H1 (cell line): Measurements from ENCODE around the gene SND1. TPM values are rescaled to one million over a fixed set of nuclear protein-coding genes. Genes with fewer than 3 reads are reported as not detected.

Source experiments
- CTCF ChIA-PET: fragments of 300-600 bp; sonication (Branson Sonifier 250); formaldehyde crosslinking; loops from one replicate; lab custom pipeline; 2021; ENCODE audit not compliant: partially characterized antibody; lab: Charles Lee
- POLR2A ChIA-PET: fragments of 300-600 bp; sonication (Branson Sonifier 250); formaldehyde crosslinking; loops from one replicate; lab custom pipeline; 2021; ENCODE audit warnings: inconsistent platforms; ENCODE audit not compliant: partially characterized antibody; lab: Charles Lee
- DNase-seq, 2 experiments: peaks; one replicate each; pipeline versions ENCODE4 v3.0.0 to v3.0.0-alpha.2; 2010 to 2022; ENCODE audit warnings: low spot score in 2 of 2, low read depth in 1 of 2, mixed read lengths in 1 of 2
- FAIRE-seq: peaks from 2 replicates; lab custom pipeline; 2011; peaks lifted over from hg19 to GRCh38; lab: Jason Lieb, UNC
- H2AFZ ChIP-seq: 2 replicates; pipeline ENCODE4 v1.8.1; 2012; ENCODE audit warnings: low read length, inconsistent platforms
- H2AK5ac ChIP-seq: 2 replicates; pipeline ENCODE4 v1.6.1; 2013; ENCODE audit warnings: low read depth, low read length
- H2BK120ac ChIP-seq: replicated peaks from 2 replicates; pipeline ENCODE3; 2013; ENCODE audit warnings: low read depth, low read length, inconsistent platforms
- H2BK12ac ChIP-seq: 2 replicates; pipeline ENCODE4 v1.6.1; 2013; ENCODE audit warnings: low read depth, low read length
- H2BK15ac ChIP-seq: 2 replicates; pipeline ENCODE4 v1.6.1; 2013; ENCODE audit warnings: low read length
- H2BK20ac ChIP-seq: 2 replicates; pipeline ENCODE4 v1.6.1; 2013; ENCODE audit warnings: low read length
- H2BK5ac ChIP-seq: 2 replicates; pipeline ENCODE4 v1.6.1; 2013; ENCODE audit warnings: low read depth, low read length
- H3K14ac ChIP-seq: 2 replicates; pipeline ENCODE4 v1.6.1; 2013; ENCODE audit warnings: inconsistent platforms; ENCODE audit not compliant: insufficient read length
- H3K18ac ChIP-seq: 2 replicates; pipeline ENCODE4 v1.6.1; 2013; ENCODE audit warnings: low read length; ENCODE audit errors: extremely low read depth
- H3K23ac ChIP-seq: 2 replicates; pipeline ENCODE4 v1.6.1; 2013; ENCODE audit warnings: inconsistent platforms; ENCODE audit not compliant: insufficient read length
- H3K23me2 ChIP-seq: 2 replicates; pipeline ENCODE4 v1.6.1; 2013; ENCODE audit warnings: low read depth, low read length
- H3K27ac ChIP-seq: 2 replicates; pipeline ENCODE4 v1.6.1; 2011; ENCODE audit warnings: low read depth, low read length, inconsistent platforms
- H3K27me3 ChIP-seq, 4 experiments: replicated peaks in 1 of 4; 1 replicate in 1 of 4; 2 replicates in 3 of 4; pipeline versions ENCODE4 v1.6.1 to v1.8.1; 2011 to 2013; ENCODE audit warnings: low read length in 3 of 4, mild to moderate bottlenecking in 3 of 4, inconsistent platforms in 2 of 4, mixed read lengths in 2 of 4, moderate library complexity in 1 of 4; ENCODE audit not compliant: control insufficient read depth in 3 of 4, insufficient read depth in 3 of 4; ENCODE audit errors: extremely low read depth in 1 of 4
- H3K36me3 ChIP-seq, 4 experiments: 2 replicates each; pipeline versions ENCODE4 v1.6.1 to v1.8.1; 2011 to 2013; ENCODE audit warnings: mild to moderate bottlenecking in 4 of 4, low read length in 3 of 4, moderate library complexity in 2 of 4, control low read depth in 1 of 4, inconsistent platforms in 1 of 4; ENCODE audit not compliant: insufficient read depth in 4 of 4, control insufficient read depth in 2 of 4
- H3K4ac ChIP-seq: replicated peaks from 2 replicates; pipeline ENCODE3; 2013; ENCODE audit warnings: low read length, low read depth, mixed read lengths, inconsistent platforms; ENCODE audit not compliant: insufficient read length
- H3K4me1 ChIP-seq, 4 experiments: replicated peaks in 1 of 4; 1 replicate in 1 of 4; 2 replicates in 3 of 4; pipeline versions ENCODE4 v1.6.1 to v1.8.1; 2011 to 2013; ENCODE audit warnings: low read length in 3 of 4, inconsistent platforms in 2 of 4, mixed read lengths in 1 of 4; ENCODE audit not compliant: insufficient read depth in 4 of 4, control insufficient read depth in 3 of 4
- H3K4me2 ChIP-seq, 2 experiments: 2 replicates each; pipeline versions ENCODE4 v1.6.1 to v1.8.1; 2011 to 2013; ENCODE audit warnings: low read depth in 2 of 2, low read length in 2 of 2, control low read depth in 1 of 2, inconsistent platforms in 1 of 2, mild to moderate bottlenecking in 1 of 2; ENCODE audit not compliant: insufficient read depth in 1 of 2
- H3K4me3 ChIP-seq, 4 experiments: fragments of 200-600, 300-600 bp in 1 of 4; sonication (generic), shearing (Covaris generic), sonication (Bioruptor Twin) in 1 of 4; 2 replicates each; pipeline versions ENCODE4 v1.5.1 to v1.8.1; 2011 to 2016; ENCODE audit warnings: low read length in 4 of 4, low read depth in 3 of 4, control low read depth in 2 of 4, inconsistent platforms in 2 of 4, mild to moderate bottlenecking in 2 of 4, mixed read lengths in 1 of 4, moderate library complexity in 1 of 4; ENCODE audit not compliant: insufficient read depth in 2 of 4; ENCODE audit errors: extremely low read depth in 1 of 4
- H3K56ac ChIP-seq: replicated peaks from 2 replicates; pipeline ENCODE3; 2013; ENCODE audit warnings: low read depth, mild to moderate bottlenecking, mixed read lengths, low read length, inconsistent platforms; ENCODE audit not compliant: insufficient read length
- H3K79me1 ChIP-seq: 2 replicates; pipeline ENCODE4 v1.6.1; 2013; ENCODE audit warnings: low read depth, low read length, control low read depth
- H3K79me2 ChIP-seq, 2 experiments: 2 replicates each; pipeline versions ENCODE4 v1.6.1 to v1.8.1; 2012 to 2013; ENCODE audit warnings: low read length in 2 of 2, mild to moderate bottlenecking in 2 of 2, inconsistent platforms in 1 of 2; ENCODE audit not compliant: insufficient read depth in 2 of 2, control insufficient read depth in 1 of 2
- H3K9ac ChIP-seq, 4 experiments: replicated peaks in 1 of 4; 1 replicate in 1 of 4; 2 replicates in 3 of 4; pipeline versions ENCODE4 v1.6.1 to v1.8.1; 2011 to 2013; ENCODE audit warnings: low read depth in 3 of 4, low read length in 3 of 4, control low read depth in 2 of 4, mild to moderate bottlenecking in 2 of 4, moderate library complexity in 2 of 4, inconsistent platforms in 1 of 4; ENCODE audit errors: extremely low read depth in 1 of 4
- H3K9me3 ChIP-seq, 2 experiments: 2 replicates each; pipeline versions ENCODE4 v1.6.1 to v1.8.1; 2012 to 2013; ENCODE audit warnings: mild to moderate bottlenecking in 2 of 2, moderate library complexity in 2 of 2, control low read depth in 1 of 2, inconsistent platforms in 1 of 2, low read depth in 1 of 2, low read length in 1 of 2, mixed read lengths in 1 of 2; ENCODE audit not compliant: insufficient read depth in 2 of 2
- H4K20me1 ChIP-seq, 2 experiments: replicated peaks in 1 of 2; 2 replicates each; pipeline versions ENCODE3 to v1.8.1; 2011 to 2013; ENCODE audit warnings: inconsistent platforms in 2 of 2, low read length in 2 of 2, mild to moderate bottlenecking in 1 of 2; ENCODE audit not compliant: insufficient read depth in 2 of 2, control insufficient read depth in 1 of 2
- H4K5ac ChIP-seq: 2 replicates; pipeline ENCODE4 v1.6.1; 2013; ENCODE audit warnings: low read length, low read depth, mixed read lengths, inconsistent platforms; ENCODE audit not compliant: insufficient read length
- H4K8ac ChIP-seq: 2 replicates; pipeline ENCODE4 v1.8.0; 2013; ENCODE audit warnings: mild to moderate bottlenecking, moderate library complexity, low read length, inconsistent platforms; ENCODE audit not compliant: insufficient read depth; ENCODE audit errors: extremely low read depth
- H4K91ac ChIP-seq: replicated peaks from 2 replicates; pipeline ENCODE3; 2013; ENCODE audit warnings: low read length, mixed read lengths, inconsistent platforms; ENCODE audit not compliant: insufficient read length
- CHD1 ChIP-seq: IDR thresholded peaks from 2 replicates; pipeline ENCODE4 v1.6.1; 2012; ENCODE audit warnings: low read depth, low read length, improper control_type of control experiment
- EGR1 ChIP-seq: IDR thresholded peaks from 2 replicates; pipeline ENCODE4 v1.6.1; 2011; ENCODE audit warnings: low read depth, low read length, borderline replicate concordance
- GTF2F1 ChIP-seq: IDR thresholded peaks from 2 replicates; pipeline ENCODE4 v1.6.1; 2012; ENCODE audit warnings: low read depth, low read length, improper control_type of control experiment, borderline replicate concordance
- HDAC6 ChIP-seq: IDR thresholded peaks from one replicate; pipeline ENCODE4 v1.7.1; 2012; ENCODE audit warnings: low read depth, mild to moderate bottlenecking, inconsistent platforms, low read length, moderate library complexity
- POU5F1 ChIP-seq: IDR thresholded peaks from 2 replicates; pipeline ENCODE4 v1.6.1; 2011; ENCODE audit warnings: low read depth, mild to moderate bottlenecking, low read length, moderate library complexity
- SIN3A ChIP-seq, 2 experiments: IDR thresholded peaks in 1 of 2; conservative IDR thresholded peaks in 1 of 2; 2 replicates each; pipeline ENCODE4 v1.6.1; 2011 to 2012; ENCODE audit warnings: low read length in 2 of 2, improper control_type of control experiment in 1 of 2, low read depth in 1 of 2, mild to moderate bottlenecking in 1 of 2
- SP2 ChIP-seq: IDR thresholded peaks from 2 replicates; pipeline ENCODE4 v1.6.1; 2012; ENCODE audit warnings: mild to moderate bottlenecking, low read length, inconsistent platforms
- SP4 ChIP-seq: IDR thresholded peaks from 2 replicates; pipeline ENCODE4 v1.6.1; 2012; ENCODE audit warnings: low read length, inconsistent platforms
- TAF1 ChIP-seq: IDR thresholded peaks from 2 replicates; pipeline ENCODE4 v1.6.1; 2011; ENCODE audit warnings: mild to moderate bottlenecking, low read depth, low read length
- YY1 ChIP-seq: IDR thresholded peaks from 2 replicates; pipeline ENCODE4 v1.6.1; 2011; ENCODE audit warnings: low read depth, mild to moderate bottlenecking, low read length
- WGBS, 2 experiments: shearing (Covaris generic) in 1 of 2; methylation state at CpG; one replicate each; pipeline versions ENCODE4 v1.1.6 to v1.1.7; 2013 to 2015; ENCODE audit warnings: low lambda C conversion rate in 2 of 2, mixed read lengths in 2 of 2, inconsistent platforms in 1 of 2, low coverage in 1 of 2, missing lambda C conversion rate in 1 of 2; ENCODE audit not compliant: insufficient replicate concordance in 2 of 2, insufficient coverage in 1 of 2, insufficient read length in 1 of 2; ENCODE audit errors: extremely low coverage in 1 of 2, missing lambda C conversion rate in 1 of 2; 5-methylcytosine and 5-hydroxymethylcytosine counted together
- polyA plus RNA-seq, 7 experiments: library from polyadenylated mRNA; depleted of rRNA in 3 of 7; stranded (reverse) in 5 of 7; unstranded in 2 of 7; fragments of >200 nt in 5 of 7; fragments of 200-250 nt in 2 of 7; gene quantifications; 1 replicate in 5 of 7; 2 replicates in 1 of 7; 4 replicates in 1 of 7; pipeline versions ENCODE4 v1.2.1 to v1.2.3, GENCODE V29; 2011 to 2013; ENCODE audit warnings: missing spikeins in 2 of 7, mixed read lengths in 2 of 7
- total RNA-seq: library from RNA; stranded (reverse); fragmentation: NEBNext Ultra II Directional; extraction: Animal tissue kit (Norgen Biotek cat#: 25700); gene quantifications from 2 replicates; pipeline ENCODE4 v1.2.1, GENCODE V29; 2021

SND1 gene
- total and polyA plus RNA-seq, 2 of the 8 experiments (the other 6 are each of a cell fraction or from before 2014, with no cell fraction given): 122 to 290 TPM

- H2BK20ac ChIP-seq: no peak overlapping the region
- peaks cover 13 to 14% of the 10 kb centered on the region in 2 experiments for H4K20me1 ChIP-seq
- TF ChIP-seq POU5F1 (no peak), YY1 (no peak), SIN3A (conservative IDR thresholded peaks at IDR 0.05 in 1 of 2, IDR thresholded peaks at IDR 0.05 in 1 of 2; ENCODE audit: low read depth in 1 of 2, low read length in 2 of 2) (no peak), EGR1 (no peak), SP2 (no peak), TAF1 (no peak), SP4 (no peak), CHD1 (no peak), GTF2F1 (no peak), HDAC6 (no peak)
These were observed 372.2 kb downstream of the SND1 start for GRCh38 chr7:128024151-128024550.

More at GRCh38 chr7:128024151-128024550, 372.2 kb downstream of the SND1 start:
- no peak overlapping the region for H3K9ac ChIP-seq
- H2AK5ac ChIP-seq: no peak overlapping the region
- H4K91ac ChIP-seq: no peak overlapping the region
- FAIRE-seq (no peak), DNase-seq (no peak)
- WGBS, 2 experiments: 92% methylated on average over 3 of the region's 3 CpGs; no CpG with 5 or more reads in 1 of the 2 experiments
- no peak overlapping the region for H2AFZ ChIP-seq
- no peaks in the 10 kb centered on the region for H3K9me3 ChIP-seq
- H3K56ac ChIP-seq: no peak overlapping the region
- H3K4me2 ChIP-seq: no peak overlapping the region
- no peak overlapping the region for H3K14ac ChIP-seq
- H3K79me1 ChIP-seq: no peaks in the 10 kb centered on the region; the same call in 1 of the 2 replicates
- H3K18ac ChIP-seq: no peak overlapping the region
- H3K4ac ChIP-seq: no peak overlapping the region
- CTCF ChIA-PET: interaction anchor here (0.6 to 3.8 kb wide), 5 partner anchors 12 to 316 kb away, joined by 3 to 20 read pairs (median 5); no protein-coding TSS in a partner anchor
- peaks cover 0 to 8% (median 1%) of the 10 kb centered on the region in 4 experiments; a peak in 2 of 8 replicates for H3K36me3 ChIP-seq
- H2BK120ac ChIP-seq: no peak overlapping the region
- H3K79me2 ChIP-seq: peaks cover 0 to 31% of the 10 kb centered on the region in 2 experiments; a peak in 2 of 4 replicates
- H3K4me3 ChIP-seq: no peak overlapping the region
- no peak overlapping the region for H3K23ac ChIP-seq
- peak overlapping the region; percentile 21; the same call in 1 of the 2 replicates for H2BK15ac ChIP-seq
- H4K8ac ChIP-seq: no peak overlapping the region
- no peak overlapping the region for H2BK12ac ChIP-seq
- POLR2A ChIA-PET: no interaction called here
- H3K23me2 ChIP-seq: no peaks in the 10 kb centered on the region
- H4K5ac ChIP-seq: no peak overlapping the region
- no peak overlapping the region for H2BK5ac ChIP-seq
- no peak overlapping the region for H3K27ac ChIP-seq
- H3K27me3 ChIP-seq: no peaks in the 10 kb centered on the region
- peaks cover 8 to 16% (median 12%) of the 10 kb centered on the region in 4 experiments; a peak in 6 of 7 replicates for H3K4me1 ChIP-seq
